ENCODE results near the gene ADAMTS12. TPM values are rescaled to one million over a fixed set of nuclear protein-coding genes. Genes with fewer than 3 reads are reported as not detected.

ADAMTS12 gene
- polyA plus RNA-seq, 1 of the 3 experiments (the other 2 are of a cell fraction), result 2.5 TPM

DNA sequence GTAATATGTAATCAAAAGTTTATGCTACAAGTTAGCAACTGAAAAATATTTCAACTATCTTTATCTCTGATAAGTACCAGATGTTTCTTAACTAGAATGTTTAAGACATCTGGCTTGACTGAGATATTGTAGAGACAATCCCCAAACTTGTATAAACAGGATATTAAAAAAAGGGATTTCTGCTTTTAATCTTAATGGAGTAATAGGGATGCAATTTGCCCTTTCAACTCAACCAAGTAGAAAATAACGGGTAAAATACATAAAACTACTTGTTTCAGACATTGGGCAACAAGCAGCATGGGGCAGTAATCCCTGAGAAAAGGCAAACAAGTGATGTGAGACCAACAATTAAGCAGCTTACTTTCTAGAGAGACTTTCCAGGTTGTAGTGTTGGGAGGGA, 9.4 kb upstream of the ADAMTS12 start:
- DNase-seq, result no peak
- H3K4me1 ChIP-seq (ENCODE audit: control insufficient read depth in 1 of 2, insufficient read depth in 2 of 2, low read depth in 1 of 2, low read length in 1 of 2), result no peaks in the 10 kb centered on the region
- H3K9me2 ChIP-seq, result no peaks in the 10 kb centered on the region
- WGBS (ENCODE audit: low lambda C conversion rate), result 3% methylated on average over 1 of the region's 1 CpG
- no peaks in the 10 kb centered on the region for H4K20me1 ChIP-seq (ENCODE audit: insufficient read depth)
- H3K9me3 ChIP-seq, result peaks cover 4% of the 10 kb centered on the region; the same call in 1 of the 2 replicates
- CTCF ChIA-PET, result no interaction called here
- no peak overlapping the region for H2AFZ ChIP-seq (ENCODE audit: low read depth)
- H3K4me3 ChIP-seq (ENCODE audit: low read depth in 2 of 2, low read length in 1 of 2), result no peak overlapping the region
- H3K27me3 ChIP-seq (ENCODE audit: insufficient read depth), result no peaks in the 10 kb centered on the region
- H3K36me3 ChIP-seq (replicated peaks in 1 of 2; ENCODE audit: control insufficient read depth in 1 of 2, insufficient read depth in 2 of 2, low read length in 1 of 2), result no peaks in the 10 kb centered on the region
- no peak overlapping the region for H3K27ac ChIP-seq (ENCODE audit: low read depth in 2 of 2, low read length in 1 of 2)
- TF ChIP-seq MAX (IDR thresholded peaks at IDR 0.05; ENCODE audit: low read depth), result no peak
- POLR2A ChIA-PET, result no interaction called here
- no peaks in the 10 kb centered on the region for H3K79me2 ChIP-seq (ENCODE audit: insufficient read depth)
- H3K9ac ChIP-seq, result no peak overlapping the region
- no peaks in the 10 kb centered on the region for H3F3A ChIP-seq (replicated peaks; ENCODE audit: insufficient read depth)
- no peak overlapping the region for H3K4me2 ChIP-seq

DNA sequence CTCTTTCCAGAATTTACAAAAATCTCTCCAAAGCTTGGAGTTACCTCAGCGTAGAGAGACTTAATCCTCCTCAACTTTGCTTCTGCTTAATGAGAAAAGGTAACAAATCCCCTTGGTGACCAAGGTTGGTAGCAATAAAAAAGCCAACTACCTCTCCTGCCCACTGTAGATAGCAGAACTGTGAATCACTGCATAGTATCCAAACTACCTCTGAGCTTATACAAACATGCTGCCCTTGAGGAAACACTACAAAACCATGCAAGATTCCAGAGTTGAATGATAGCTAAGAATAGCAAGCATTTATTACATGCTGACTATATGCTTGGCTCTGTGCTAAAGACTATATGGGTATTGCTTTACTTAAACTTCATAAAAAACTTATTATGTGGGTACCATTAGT, 2.8 kb upstream of the ADAMTS12 start:
- no peak for DNase-seq
- no peak overlapping the region for H3K9ac ChIP-seq
- H4K20me1 ChIP-seq (ENCODE audit: insufficient read depth), result no peaks in the 10 kb centered on the region
- no peak overlapping the region for H3K27ac ChIP-seq (ENCODE audit: low read depth in 2 of 2, low read length in 1 of 2)
- H3K4me1 ChIP-seq (ENCODE audit: control insufficient read depth in 1 of 2, insufficient read depth in 2 of 2, low read depth in 1 of 2, low read length in 1 of 2), result peaks cover 0 to 3% of the 10 kb centered on the region in 2 experiments; a peak in 2 of 4 replicates
- H3K27me3 ChIP-seq (ENCODE audit: insufficient read depth), result no peaks in the 10 kb centered on the region; the same call in 1 of the 2 replicates
- H3K4me2 ChIP-seq, result no peak overlapping the region
- H3K4me3 ChIP-seq (ENCODE audit: low read depth in 2 of 2, low read length in 1 of 2), result no peak overlapping the region
- H3F3A ChIP-seq (replicated peaks; ENCODE audit: insufficient read depth), result no peaks in the 10 kb centered on the region
- H3K9me2 ChIP-seq, result no peaks in the 10 kb centered on the region
- no peak for TF ChIP-seq RCOR1 (IDR thresholded peaks at IDR 0.05; ENCODE audit: low read length)
- TF ChIP-seq FOSL2 (IDR thresholded peaks at IDR 0.05; ENCODE audit: borderline replicate concordance, low read depth), result peak; percentile 6; the same call in 1 of the 2 replicates
- POLR2A ChIA-PET, result no interaction called here
- no peak overlapping the region for H2AFZ ChIP-seq (ENCODE audit: low read depth)
- 23% methylated on average over 1 of the region's 1 CpG for WGBS (ENCODE audit: low lambda C conversion rate)
- H3K9me3 ChIP-seq, result no peaks in the 10 kb centered on the region
- H3K79me2 ChIP-seq (ENCODE audit: insufficient read depth), result no peaks in the 10 kb centered on the region
- CTCF ChIA-PET, result no interaction called here
- H3K36me3 ChIP-seq (replicated peaks in 1 of 2; ENCODE audit: control insufficient read depth in 1 of 2, insufficient read depth in 2 of 2, low read length in 1 of 2), result no peaks in the 10 kb centered on the region

DNA sequence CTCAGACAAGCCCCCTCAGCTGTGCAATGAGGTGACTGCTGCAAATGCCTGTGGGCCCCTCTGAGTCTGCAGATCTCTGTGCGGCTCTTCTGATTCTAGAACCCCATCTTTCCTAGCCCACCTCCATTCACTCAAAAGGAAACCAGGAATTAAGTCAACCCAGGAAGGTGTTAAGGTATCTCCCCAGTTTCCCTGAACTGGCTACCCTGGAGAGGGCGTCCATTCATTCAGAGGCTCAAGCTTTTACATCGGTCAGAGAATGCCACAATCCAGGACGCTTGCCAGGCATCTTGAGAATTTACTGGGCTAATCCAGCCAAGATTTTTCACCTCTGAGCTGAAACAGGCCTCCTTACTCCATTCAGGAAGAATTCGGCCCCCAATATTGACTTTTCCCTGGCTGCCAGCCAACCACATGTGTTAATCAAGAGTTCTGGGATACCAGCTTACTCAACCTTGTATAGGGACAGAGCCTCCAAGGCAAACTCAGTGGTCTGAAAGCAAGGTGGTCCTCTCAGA, 889 bp upstream of the ADAMTS12 start:
- Histone ChIP-seq H3K27me3 (ENCODE audit: insufficient read depth) (no peaks in the 10 kb centered on the region; the same call in 1 of the 2 replicates), H2AFZ (ENCODE audit: low read depth) (no peak overlapping the region), H3F3A (replicated peaks; ENCODE audit: insufficient read depth) (no peaks in the 10 kb centered on the region), H3K4me2 (peak overlapping the region; percentile 50), H3K36me3 (replicated peaks in 1 of 2; ENCODE audit: control insufficient read depth in 1 of 2, insufficient read depth in 2 of 2, low read length in 1 of 2) (no peaks in the 10 kb centered on the region), H4K20me1 (ENCODE audit: insufficient read depth) (no peaks in the 10 kb centered on the region), H3K27ac (ENCODE audit: low read depth in 2 of 2, low read length in 1 of 2) (no peak overlapping the region), H3K79me2 (ENCODE audit: insufficient read depth) (no peaks in the 10 kb centered on the region), H3K9me3 (no peaks in the 10 kb centered on the region), H3K9ac (no peak overlapping the region), H3K4me3 (ENCODE audit: low read depth in 2 of 2, low read length in 1 of 2) (no peak overlapping the region), H3K9me2 (no peaks in the 10 kb centered on the region), H3K4me1 (ENCODE audit: control insufficient read depth in 1 of 2, insufficient read depth in 2 of 2, low read depth in 1 of 2, low read length in 1 of 2) (peaks cover 0 to 3% of the 10 kb centered on the region in 2 experiments; a peak in 2 of 4 replicates)
- DNase-seq, result no peak
- ChIA-PET POLR2A (no interaction called here), CTCF (interaction anchor here (2.8 kb wide), 1 partner anchor 43 kb away, joined by 9 read pairs; the partner anchor contains the start of gene RXFP3)
- WGBS (ENCODE audit: low lambda C conversion rate), result 34% methylated on average over 5 of the region's 5 CpGs
- TF ChIP-seq NFIC (IDR thresholded peaks at IDR 0.05; ENCODE audit: borderline replicate concordance) (peak; percentile 90), RXRA (IDR thresholded peaks at IDR 0.05; ENCODE audit: borderline replicate concordance, low read depth) (no peak), EP300 (IDR thresholded peaks at IDR 0.05; ENCODE audit: borderline replicate concordance in 1 of 2, low read depth in 1 of 2, low read length in 1 of 2) (peak in 1 of 2 experiments; percentile 57; a peak in 1 of 4 replicates), SMC3 (IDR thresholded peaks at IDR 0.05; ENCODE audit: low read depth, low read length) (no peak), POLR2AphosphoS5 (IDR thresholded peaks at IDR 0.05; ENCODE audit: low read depth, low read length) (peak; percentile 23; the same call in 1 of the 2 replicates), ELF1 (IDR thresholded peaks at IDR 0.05) (no peak), TEAD4 (IDR thresholded peaks at IDR 0.05; ENCODE audit: borderline replicate concordance, insufficient read depth) (peak; percentile 66; the same call in 1 of the 2 replicates), FOSL2 (IDR thresholded peaks at IDR 0.05; ENCODE audit: borderline replicate concordance, low read depth) (peak; percentile 27; the same call in 1 of the 2 replicates), JUND (IDR thresholded peaks at IDR 0.05) (peak; percentile 35; the same call in 1 of the 2 replicates), USF2 (IDR thresholded peaks at IDR 0.05; ENCODE audit: borderline replicate concordance, low read depth, low read length) (no peak), TCF12 (IDR thresholded peaks at IDR 0.05) (peak; percentile 86), CHD2 (IDR thresholded peaks at IDR 0.05; ENCODE audit: low read length, partially characterized antibody) (no peak), SIN3A (IDR thresholded peaks at IDR 0.05; ENCODE audit: borderline replicate concordance, low read depth, low read length) (no peak)
- TF ChIP-seq, protein P1, sequence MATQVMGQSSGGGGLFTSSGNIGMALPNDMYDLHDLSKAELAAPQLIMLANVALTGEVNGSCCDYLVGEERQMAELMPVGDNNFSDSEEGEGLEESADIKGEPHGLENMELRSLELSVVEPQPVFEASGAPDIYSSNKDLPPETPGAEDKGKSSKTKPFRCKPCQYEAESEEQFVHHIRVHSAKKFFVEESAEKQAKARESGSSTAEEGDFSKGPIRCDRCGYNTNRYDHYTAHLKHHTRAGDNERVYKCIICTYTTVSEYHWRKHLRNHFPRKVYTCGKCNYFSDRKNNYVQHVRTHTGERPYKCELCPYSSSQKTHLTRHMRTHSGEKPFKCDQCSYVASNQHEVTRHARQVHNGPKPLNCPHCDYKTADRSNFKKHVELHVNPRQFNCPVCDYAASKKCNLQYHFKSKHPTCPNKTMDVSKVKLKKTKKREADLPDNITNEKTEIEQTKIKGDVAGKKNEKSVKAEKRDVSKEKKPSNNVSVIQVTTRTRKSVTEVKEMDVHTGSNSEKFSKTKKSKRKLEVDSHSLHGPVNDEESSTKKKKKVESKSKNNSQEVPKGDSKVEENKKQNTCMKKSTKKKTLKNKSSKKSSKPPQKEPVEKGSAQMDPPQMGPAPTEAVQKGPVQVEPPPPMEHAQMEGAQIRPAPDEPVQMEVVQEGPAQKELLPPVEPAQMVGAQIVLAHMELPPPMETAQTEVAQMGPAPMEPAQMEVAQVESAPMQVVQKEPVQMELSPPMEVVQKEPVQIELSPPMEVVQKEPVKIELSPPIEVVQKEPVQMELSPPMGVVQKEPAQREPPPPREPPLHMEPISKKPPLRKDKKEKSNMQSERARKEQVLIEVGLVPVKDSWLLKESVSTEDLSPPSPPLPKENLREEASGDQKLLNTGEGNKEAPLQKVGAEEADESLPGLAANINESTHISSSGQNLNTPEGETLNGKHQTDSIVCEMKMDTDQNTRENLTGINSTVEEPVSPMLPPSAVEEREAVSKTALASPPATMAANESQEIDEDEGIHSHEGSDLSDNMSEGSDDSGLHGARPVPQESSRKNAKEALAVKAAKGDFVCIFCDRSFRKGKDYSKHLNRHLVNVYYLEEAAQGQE (IDR thresholded peaks at IDR 0.05; ENCODE audit: low read depth, low read length), result 0 out of 2 replicates have a peak, but pooled peaks have one; percentile 24

Measured in SK-N-SH (cell line).